GM10266 (cell line): Measurements from ENCODE around the gene REG1A.

Experiments
- DNase-seq: peaks from one replicate; pipeline ENCODE4 v3.0.0; 2012; ENCODE audit errors: extremely low spot score
- CTCF ChIP-seq: IDR thresholded peaks from 2 replicates; pipeline ENCODE4 v1.5.1; 2012; ENCODE audit warnings: mild to moderate bottlenecking, low read depth; ENCODE audit not compliant: control insufficient read depth, insufficient read depth; ENCODE audit errors: missing control alignments

The REG1A gene

GRCh38 chr2:79125721-79125985 is 5.4 kb downstream of the REG1A start:
- TF ChIP-seq CTCF: no peak
- DNase-seq: no peak

GRCh38 chr2:79128406-79128805 is 8.1 kb downstream of the REG1A start:
- TF ChIP-seq CTCF: no peak
- DNase-seq: no peak

- no peak for TF ChIP-seq CTCF
- no peak for DNase-seq
These were observed 9.0 kb downstream of the REG1A start for GRCh38 chr2:79129260-79129659.

- no peak for TF ChIP-seq CTCF
- DNase-seq: no peak
These were observed 9.5 kb downstream of the REG1A start for GRCh38 chr2:79129804-79130203.

GRCh38 chr2:79131687-79132086 is 11.4 kb downstream of the REG1A start:
- no peak for DNase-seq
- TF ChIP-seq CTCF: no peak

- no peak for DNase-seq
- TF ChIP-seq CTCF: no peak
These were observed 18.1 kb downstream of the REG1A start for GRCh38 chr2:79138385-79138784.

- no peak for TF ChIP-seq CTCF
- no peak for DNase-seq
These were observed 19.1 kb downstream of the REG1A start for GRCh38 chr2:79139423-79139822.

GRCh38 chr2:79155826-79156476 is 35.7 kb downstream of the REG1A start:
- TF ChIP-seq CTCF: no peak
- DNase-seq: no peak
